Keratinocyte (primary cell): ENCODE measurements around the gene NTN3. TPM values are rescaled to one million over a fixed set of nuclear protein-coding genes. Genes with fewer than 3 reads are reported as not detected.
"Not testable (repeated sequence)": the region's sequence is repeated elsewhere in the genome, so short reads cannot be mapped to it uniquely, and the experiment has no call there.

Experiments
- DNase-seq: peaks from one replicate; pipeline ENCODE4 v3.0.0-alpha.2; 2011; ENCODE audit warnings: low read depth, missing footprints, low spot score
- FAIRE-seq: peaks from 2 replicates; lab custom pipeline; 2011; peaks lifted over from hg19 to GRCh38; lab: Jason Lieb, UNC
- H2AFZ ChIP-seq: 2 replicates; pipeline ENCODE4 v1.6.0; 2012; ENCODE audit warnings: low read length, control low read depth, inconsistent platforms; ENCODE audit not compliant: control insufficient read depth
- H3K27ac ChIP-seq: 2 replicates; pipeline ENCODE4 v1.5.1; 2011; ENCODE audit warnings: low read length; ENCODE audit not compliant: control insufficient read depth, insufficient read depth
- H3K27me3 ChIP-seq: 3 replicates; pipeline ENCODE4 v1.6.0; 2011; ENCODE audit warnings: low read length; ENCODE audit not compliant: control insufficient read depth, insufficient read depth; ENCODE audit errors: extremely low read depth
- H3K36me3 ChIP-seq, 2 experiments: 2 replicates in 1 of 2; 3 replicates in 1 of 2; pipeline ENCODE4 v1.5.1; 2011; ENCODE audit warnings: low read length in 2 of 2, mild to moderate bottlenecking in 1 of 2; ENCODE audit not compliant: control insufficient read depth in 2 of 2, insufficient read depth in 2 of 2; ENCODE audit errors: extremely low read depth in 1 of 2
- H3K4me1 ChIP-seq: 3 replicates; pipeline ENCODE4 v1.5.1; 2011; ENCODE audit warnings: low read length; ENCODE audit not compliant: control insufficient read depth, insufficient read depth; ENCODE audit errors: extremely low read depth
- H3K4me2 ChIP-seq: 3 replicates; pipeline ENCODE4 v1.6.0; 2011; ENCODE audit warnings: low read depth, low read length; ENCODE audit not compliant: control insufficient read depth, insufficient read depth; ENCODE audit errors: extremely low read depth
- H3K4me3 ChIP-seq, 3 experiments: fragments of 200-600 bp in 1 of 3; sonication (generic) in 1 of 3; 2 replicates in 2 of 3; 3 replicates in 1 of 3; pipeline ENCODE4 v1.5.1; 2011 to 2016; ENCODE audit warnings: low read length in 3 of 3, mild to moderate bottlenecking in 3 of 3, control low read depth in 2 of 3, inconsistent platforms in 1 of 3, low read depth in 1 of 3, mixed read lengths in 1 of 3, mixed run types in 1 of 3, moderate library complexity in 1 of 3; ENCODE audit not compliant: control insufficient read depth in 2 of 3, insufficient read depth in 2 of 3; ENCODE audit errors: extremely low read depth in 1 of 3
- H3K79me2 ChIP-seq: 2 replicates; pipeline ENCODE4 v1.6.0; 2012; ENCODE audit warnings: low read length; ENCODE audit not compliant: control insufficient read depth, insufficient read depth
- H3K9ac ChIP-seq: 3 replicates; pipeline ENCODE4 v1.6.0; 2011; ENCODE audit warnings: low read length; ENCODE audit not compliant: control insufficient read depth, insufficient read depth; ENCODE audit errors: extremely low read depth
- H3K9me1 ChIP-seq: 3 replicates; pipeline ENCODE4 v1.6.0; 2011; ENCODE audit warnings: low read length; ENCODE audit not compliant: control insufficient read depth, insufficient read depth; ENCODE audit errors: extremely low read depth
- H3K9me3 ChIP-seq: 2 replicates; pipeline ENCODE4 v1.5.1; 2012; ENCODE audit warnings: low read depth, low read length; ENCODE audit not compliant: control insufficient read depth
- H4K20me1 ChIP-seq: 3 replicates; pipeline ENCODE4 v1.6.0; 2011; ENCODE audit warnings: low read length; ENCODE audit not compliant: control insufficient read depth, insufficient read depth; ENCODE audit errors: extremely low read depth
- CTCF ChIP-seq, 3 experiments: IDR thresholded peaks in 1 of 3; conservative IDR thresholded peaks in 1 of 3; optimal IDR thresholded peaks in 1 of 3; 2 replicates in 2 of 3; 3 replicates in 1 of 3; pipeline versions ENCODE3 to v1.5.1; 2011; ENCODE audit warnings: low read length in 3 of 3, mild to moderate bottlenecking in 3 of 3, moderate library complexity in 2 of 3, control low read depth in 1 of 3, inconsistent platforms in 1 of 3; ENCODE audit not compliant: insufficient read depth in 2 of 3; ENCODE audit errors: extremely low read depth in 1 of 3
- EZH2 ChIP-seq: IDR thresholded peaks from one replicate; pipeline ENCODE4 v1.6.1; 2012; ENCODE audit warnings: inconsistent platforms, mild to moderate bottlenecking, low read length, moderate library complexity
- dilution Hi-C: fragments of 300-500 bp; cut with MboI; formaldehyde crosslinking; loops from one replicate; pipeline ENCODE4 v1.7.0; 2020; ENCODE audit warnings: low sequenced_read_pairs; ENCODE audit not compliant: extremely low pct_ligation_motif_present
- polyA plus RNA-seq, 5 experiments: library from polyadenylated mRNA; depleted of rRNA in 3 of 5; stranded (reverse) in 3 of 5; stranded (forward) in 1 of 5; unstranded in 1 of 5; fragments of >200 nt; gene quantifications; 1 replicate in 1 of 5; 2 replicates in 3 of 5; 3 replicates in 1 of 5; pipeline versions ENCODE4 v1.2.1 to v1.2.3, GENCODE V29; 2011 to 2012; ENCODE audit warnings: missing spikeins in 2 of 5, low read depth in 1 of 5, low replicate concordance in 1 of 5

The NTN3 gene
- polyA plus RNA-seq, 1 donor (not counting 4 experiments of a cell fraction or from before 2014, with no cell fraction given) = not detected

GRCh38 chr16:2439598-2439997 lies 31.5 kb upstream of the NTN3 start:
- no peak for DNase-seq
- H3K9me3 ChIP-seq = no peaks in the 10 kb centered on the region
- no peak overlapping the region for H3K9ac ChIP-seq
- no peak overlapping the region for H3K4me2 ChIP-seq
- H3K27ac ChIP-seq = no peak overlapping the region
- dilution Hi-C loops = no loop called here
- peaks cover 16 to 54% of the 10 kb centered on the region in 2 experiments for H3K36me3 ChIP-seq
- H3K27me3 ChIP-seq = no peaks in the 10 kb centered on the region
- no peaks in the 10 kb centered on the region for H3K4me1 ChIP-seq
- H2AFZ ChIP-seq = no peak overlapping the region
- no peaks in the 10 kb centered on the region for H4K20me1 ChIP-seq
- H3K79me2 ChIP-seq = no peaks in the 10 kb centered on the region
- FAIRE-seq = no peak
- no peak overlapping the region for H3K4me3 ChIP-seq
- TF ChIP-seq EZH2 (no peak), CTCF (optimal IDR thresholded peaks at IDR 0.05 in 1 of 3, IDR thresholded peaks at IDR 0.05 in 1 of 3, conservative IDR thresholded peaks at IDR 0.05 in 1 of 3; ENCODE audit: extremely low read depth in 1 of 3, insufficient read depth in 2 of 3, low read length in 3 of 3) (no peak)
- no peaks in the 10 kb centered on the region for H3K9me1 ChIP-seq

GRCh38 chr16:2441143-2441804 lies 29.8 kb upstream of the NTN3 start:
- dilution Hi-C loops, H4K20me1 ChIP-seq, H3K9me3 ChIP-seq, H3K9ac ChIP-seq, H3K27me3 ChIP-seq, H3K27ac ChIP-seq, H3K9me1 ChIP-seq, DNase-seq, H2AFZ ChIP-seq, H3K4me2 ChIP-seq, H3K4me1 ChIP-seq, H3K4me3 ChIP-seq, H3K79me2 ChIP-seq, FAIRE-seq: not testable (repeated sequence)
- peaks cover 22 to 56% of the 10 kb centered on the region in 2 experiments for H3K36me3 ChIP-seq

- Histone ChIP-seq H3K36me3 (peaks cover 25 to 45% of the 10 kb centered on the region in 2 experiments), H3K4me1 (no peaks in the 10 kb centered on the region), H4K20me1 (peaks cover 4% of the 10 kb centered on the region), H2AFZ (no peak overlapping the region), H3K27ac (no peak overlapping the region), H3K27me3 (no peaks in the 10 kb centered on the region), H3K9me3 (no peaks in the 10 kb centered on the region), H3K4me2 (no peak overlapping the region), H3K9ac (no peak overlapping the region), H3K9me1 (no peaks in the 10 kb centered on the region), H3K4me3 (no peak overlapping the region), H3K79me2 (no peaks in the 10 kb centered on the region)
- dilution Hi-C loops = no loop called here
- no peak for TF ChIP-seq CTCF (optimal IDR thresholded peaks at IDR 0.05 in 1 of 3, IDR thresholded peaks at IDR 0.05 in 1 of 3, conservative IDR thresholded peaks at IDR 0.05 in 1 of 3; ENCODE audit: extremely low read depth in 1 of 3, insufficient read depth in 2 of 3, low read length in 3 of 3)
- TF ChIP-seq EZH2 = no peak
- DNase-seq (no peak), FAIRE-seq (no peak)
These were observed 27.5 kb upstream of the NTN3 start for GRCh38 chr16:2443555-2443954.
